ENCODE data around the gene KRTDAP. TPM values are rescaled to one million over a fixed set of nuclear protein-coding genes. Genes with fewer than 3 reads are reported as not detected.

The KRTDAP gene
- total RNA-seq, 1 experiment from 2014 or later = 1.7 TPM

DNA sequence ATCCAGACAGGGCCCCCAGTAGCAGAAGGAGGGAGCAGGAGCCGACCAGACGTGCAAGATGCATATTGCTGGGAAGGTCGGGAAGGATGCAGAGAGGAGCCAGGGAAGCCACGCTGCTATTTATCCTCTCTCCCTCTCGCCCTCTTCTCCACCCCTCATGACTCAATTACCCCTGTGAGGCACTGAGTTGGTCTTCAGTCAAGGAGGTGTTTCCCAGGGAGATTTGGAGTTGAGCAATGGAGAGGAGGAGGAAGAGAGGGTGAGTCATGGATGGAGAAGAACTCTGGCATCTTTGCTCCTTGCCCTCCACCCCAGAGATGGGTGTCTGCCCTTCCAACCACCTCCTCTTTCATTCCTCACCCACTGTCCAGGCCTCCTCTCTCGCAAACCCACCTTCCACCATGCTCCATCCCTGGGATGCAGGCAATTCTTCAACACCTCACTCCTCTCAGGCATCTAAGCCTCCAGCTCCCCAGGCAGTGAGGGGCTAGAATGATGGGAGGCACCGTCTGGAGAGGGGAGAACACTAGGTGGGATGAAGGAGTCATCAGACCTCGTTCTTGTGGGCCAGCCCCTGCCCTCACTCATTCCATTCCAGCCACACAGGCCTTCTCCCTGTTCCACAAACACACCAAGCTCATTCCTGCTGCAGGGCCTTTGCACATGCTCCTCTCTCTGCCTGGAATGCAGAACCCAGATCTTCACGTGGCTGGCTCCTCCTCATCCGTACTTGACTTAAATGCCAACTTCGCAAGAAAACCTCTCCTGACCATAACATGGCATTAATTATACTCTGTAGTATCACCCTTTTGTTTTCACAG, 38.2 kb upstream of the KRTDAP start, which contains the start of gene SBSN:
TSS of gene SBSN (minus strand) at position 94 of the 821 bp plus-strand sequence. CDS start at position 64, 30 bp downstream.
- no peak for TF ChIP-seq EMX1 (CRISPR knock-in tag; IDR thresholded peaks at IDR 0.05)
- no peak for TF ChIP-seq OVOL2 (CRISPR knock-in tag; IDR thresholded peaks at IDR 0.05; ENCODE audit: borderline replicate concordance)
- no peak for TF ChIP-seq SOX15 (CRISPR knock-in tag; IDR thresholded peaks at IDR 0.05)
- TF ChIP-seq, protein P1, sequence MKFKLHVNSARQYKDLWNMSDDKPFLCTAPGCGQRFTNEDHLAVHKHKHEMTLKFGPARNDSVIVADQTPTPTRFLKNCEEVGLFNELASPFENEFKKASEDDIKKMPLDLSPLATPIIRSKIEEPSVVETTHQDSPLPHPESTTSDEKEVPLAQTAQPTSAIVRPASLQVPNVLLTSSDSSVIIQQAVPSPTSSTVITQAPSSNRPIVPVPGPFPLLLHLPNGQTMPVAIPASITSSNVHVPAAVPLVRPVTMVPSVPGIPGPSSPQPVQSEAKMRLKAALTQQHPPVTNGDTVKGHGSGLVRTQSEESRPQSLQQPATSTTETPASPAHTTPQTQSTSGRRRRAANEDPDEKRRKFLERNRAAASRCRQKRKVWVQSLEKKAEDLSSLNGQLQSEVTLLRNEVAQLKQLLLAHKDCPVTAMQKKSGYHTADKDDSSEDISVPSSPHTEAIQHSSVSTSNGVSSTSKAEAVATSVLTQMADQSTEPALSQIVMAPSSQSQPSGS (CRISPR knock-in tag; IDR thresholded peaks at IDR 0.05; ENCODE audit: borderline replicate concordance, low read depth) = no peak
- no peak for TF ChIP-seq FOXK1 (CRISPR knock-in tag; IDR thresholded peaks at IDR 0.05)
- no peak for TF ChIP-seq NR3C1 (CRISPR knock-in tag; conservative IDR thresholded peaks at IDR 0.05; ENCODE audit: low read depth)
- TF ChIP-seq ATF1 (CRISPR knock-in tag; IDR thresholded peaks at IDR 0.05) = no peak
- TF ChIP-seq, protein P2, sequence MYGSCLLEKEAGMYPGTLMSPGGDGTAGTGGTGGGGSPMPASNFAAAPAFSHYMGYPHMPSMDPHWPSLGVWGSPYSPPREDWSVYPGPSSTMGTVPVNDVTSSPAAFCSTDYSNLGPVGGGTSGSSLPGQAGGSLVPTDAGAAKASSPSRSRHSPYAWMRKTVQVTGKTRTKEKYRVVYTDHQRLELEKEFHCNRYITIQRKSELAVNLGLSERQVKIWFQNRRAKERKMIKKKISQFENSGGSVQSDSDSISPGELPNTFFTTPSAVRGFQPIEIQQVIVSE (CRISPR knock-in tag; IDR thresholded peaks at IDR 0.05; ENCODE audit: borderline replicate concordance) = no peak
- TF ChIP-seq, protein P3, sequence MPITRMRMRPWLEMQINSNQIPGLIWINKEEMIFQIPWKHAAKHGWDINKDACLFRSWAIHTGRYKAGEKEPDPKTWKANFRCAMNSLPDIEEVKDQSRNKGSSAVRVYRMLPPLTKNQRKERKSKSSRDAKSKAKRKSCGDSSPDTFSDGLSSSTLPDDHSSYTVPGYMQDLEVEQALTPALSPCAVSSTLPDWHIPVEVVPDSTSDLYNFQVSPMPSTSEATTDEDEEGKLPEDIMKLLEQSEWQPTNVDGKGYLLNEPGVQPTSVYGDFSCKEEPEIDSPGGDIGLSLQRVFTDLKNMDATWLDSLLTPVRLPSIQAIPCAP (CRISPR knock-in tag; IDR thresholded peaks at IDR 0.05) = no peak
- no peak for TF ChIP-seq ZNF121 (CRISPR knock-in tag; IDR thresholded peaks at IDR 0.05)
- TF ChIP-seq, protein P4, sequence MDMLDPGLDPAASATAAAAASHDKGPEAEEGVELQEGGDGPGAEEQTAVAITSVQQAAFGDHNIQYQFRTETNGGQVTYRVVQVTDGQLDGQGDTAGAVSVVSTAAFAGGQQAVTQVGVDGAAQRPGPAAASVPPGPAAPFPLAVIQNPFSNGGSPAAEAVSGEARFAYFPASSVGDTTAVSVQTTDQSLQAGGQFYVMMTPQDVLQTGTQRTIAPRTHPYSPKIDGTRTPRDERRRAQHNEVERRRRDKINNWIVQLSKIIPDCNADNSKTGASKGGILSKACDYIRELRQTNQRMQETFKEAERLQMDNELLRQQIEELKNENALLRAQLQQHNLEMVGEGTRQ (CRISPR knock-in tag; IDR thresholded peaks at IDR 0.05) = no peak
- TF ChIP-seq, protein P5, sequence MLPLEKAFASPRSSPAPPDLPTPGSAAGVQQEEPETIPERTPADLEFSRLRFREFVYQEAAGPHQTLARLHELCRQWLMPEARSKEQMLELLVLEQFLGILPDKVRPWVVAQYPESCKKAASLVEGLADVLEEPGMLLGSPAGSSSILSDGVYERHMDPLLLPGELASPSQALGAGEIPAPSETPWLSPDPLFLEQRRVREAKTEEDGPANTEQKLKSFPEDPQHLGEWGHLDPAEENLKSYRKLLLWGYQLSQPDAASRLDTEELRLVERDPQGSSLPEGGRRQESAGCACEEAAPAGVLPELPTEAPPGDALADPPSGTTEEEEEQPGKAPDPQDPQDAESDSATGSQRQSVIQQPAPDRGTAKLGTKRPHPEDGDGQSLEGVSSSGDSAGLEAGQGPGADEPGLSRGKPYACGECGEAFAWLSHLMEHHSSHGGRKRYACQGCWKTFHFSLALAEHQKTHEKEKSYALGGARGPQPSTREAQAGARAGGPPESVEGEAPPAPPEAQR (CRISPR knock-in tag; IDR thresholded peaks at IDR 0.05) = no peak
- no peak for TF ChIP-seq ZNF232 (CRISPR knock-in tag; IDR thresholded peaks at IDR 0.05)
- TF ChIP-seq TCF7 (CRISPR knock-in tag; IDR thresholded peaks at IDR 0.05; ENCODE audit: low read depth) = no peak
- TF ChIP-seq SP1 (CRISPR knock-in tag; conservative IDR thresholded peaks at IDR 0.05) = no peak
- Mint-ChIP-seq H3K27me3 (ENCODE audit: low read depth) (peaks cover 36% of the 10 kb centered on the region), H3K4me3 (no peak within 1 kb of the TSS), H3K27ac (no peak within 1 kb of the TSS), H3K36me3 (no peaks in the 10 kb centered on the region), H3K4me1 (peaks cover 20% of the 10 kb centered on the region), H3K9me3 (0 out of 2 replicates have a peak, but pooled peaks cover 4% of the 10 kb centered on the region)
- POLR2A ChIA-PET = no interaction called here
- no peak for DNase-seq (ENCODE audit: low spot score)
- ATAC-seq = no peak
- CTCF ChIA-PET = interaction anchor here (0.6 to 1.1 kb wide), 2 partner anchors 18 to 411 kb away, joined by 3 read pairs; no protein-coding TSS in a partner anchor

DNA sequence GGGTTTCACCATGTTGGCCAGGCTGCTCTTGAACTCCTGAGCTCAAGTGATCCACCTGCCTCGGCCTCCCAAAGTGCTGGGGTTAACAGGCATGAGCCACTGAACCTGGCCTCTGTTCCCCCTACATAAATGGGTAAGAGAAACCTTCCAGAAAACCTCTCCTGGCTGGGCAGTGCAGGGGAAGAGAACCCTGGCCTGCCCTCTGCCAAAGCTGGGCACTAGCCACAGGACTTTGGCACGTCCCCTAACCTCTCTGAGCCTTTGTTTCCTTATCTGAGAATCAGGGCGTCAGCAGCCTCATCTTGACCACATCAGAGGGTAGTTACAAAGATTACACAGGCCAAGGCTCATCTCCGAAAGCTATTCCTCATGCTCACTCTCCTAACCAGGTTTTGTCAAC, 35.6 kb upstream of the KRTDAP start:
- no peak overlapping the region for H3K4me3 Mint-ChIP-seq
- H3K27me3 Mint-ChIP-seq (ENCODE audit: low read depth) = peaks cover 16% of the 10 kb centered on the region
- CTCF ChIA-PET = interaction anchor here (0.5 to 3.2 kb wide), 4 partner anchors 12 to 31 kb away, joined by 3 to 17 read pairs (median 5); no protein-coding TSS in a partner anchor
- ATAC-seq (no peak), DNase-seq (ENCODE audit: low spot score) (no peak)
- peaks cover 34% of the 10 kb centered on the region for H3K4me1 Mint-ChIP-seq
- H3K36me3 Mint-ChIP-seq = no peaks in the 10 kb centered on the region
- POLR2A ChIA-PET = interaction anchor here (1.4 kb wide), 1 partner anchor 24 kb away, joined by 3 read pairs; no protein-coding TSS in a partner anchor
- H3K9me3 Mint-ChIP-seq = 0 out of 2 replicates have a peak, but pooled peaks cover 4% of the 10 kb centered on the region
- no peak overlapping the region for H3K27ac Mint-ChIP-seq
- TF ChIP-seq SP1 (CRISPR knock-in tag; conservative IDR thresholded peaks at IDR 0.05) (no peak), ELF4 (CRISPR knock-in tag; IDR thresholded peaks at IDR 0.05; ENCODE audit: low read depth) (no peak), ZBTB21 (CRISPR knock-in tag; IDR thresholded peaks at IDR 0.05; ENCODE audit: borderline replicate concordance) (no peak), ETV6 (CRISPR knock-in tag; IDR thresholded peaks at IDR 0.05) (no peak)
- TF ChIP-seq, protein P6, sequence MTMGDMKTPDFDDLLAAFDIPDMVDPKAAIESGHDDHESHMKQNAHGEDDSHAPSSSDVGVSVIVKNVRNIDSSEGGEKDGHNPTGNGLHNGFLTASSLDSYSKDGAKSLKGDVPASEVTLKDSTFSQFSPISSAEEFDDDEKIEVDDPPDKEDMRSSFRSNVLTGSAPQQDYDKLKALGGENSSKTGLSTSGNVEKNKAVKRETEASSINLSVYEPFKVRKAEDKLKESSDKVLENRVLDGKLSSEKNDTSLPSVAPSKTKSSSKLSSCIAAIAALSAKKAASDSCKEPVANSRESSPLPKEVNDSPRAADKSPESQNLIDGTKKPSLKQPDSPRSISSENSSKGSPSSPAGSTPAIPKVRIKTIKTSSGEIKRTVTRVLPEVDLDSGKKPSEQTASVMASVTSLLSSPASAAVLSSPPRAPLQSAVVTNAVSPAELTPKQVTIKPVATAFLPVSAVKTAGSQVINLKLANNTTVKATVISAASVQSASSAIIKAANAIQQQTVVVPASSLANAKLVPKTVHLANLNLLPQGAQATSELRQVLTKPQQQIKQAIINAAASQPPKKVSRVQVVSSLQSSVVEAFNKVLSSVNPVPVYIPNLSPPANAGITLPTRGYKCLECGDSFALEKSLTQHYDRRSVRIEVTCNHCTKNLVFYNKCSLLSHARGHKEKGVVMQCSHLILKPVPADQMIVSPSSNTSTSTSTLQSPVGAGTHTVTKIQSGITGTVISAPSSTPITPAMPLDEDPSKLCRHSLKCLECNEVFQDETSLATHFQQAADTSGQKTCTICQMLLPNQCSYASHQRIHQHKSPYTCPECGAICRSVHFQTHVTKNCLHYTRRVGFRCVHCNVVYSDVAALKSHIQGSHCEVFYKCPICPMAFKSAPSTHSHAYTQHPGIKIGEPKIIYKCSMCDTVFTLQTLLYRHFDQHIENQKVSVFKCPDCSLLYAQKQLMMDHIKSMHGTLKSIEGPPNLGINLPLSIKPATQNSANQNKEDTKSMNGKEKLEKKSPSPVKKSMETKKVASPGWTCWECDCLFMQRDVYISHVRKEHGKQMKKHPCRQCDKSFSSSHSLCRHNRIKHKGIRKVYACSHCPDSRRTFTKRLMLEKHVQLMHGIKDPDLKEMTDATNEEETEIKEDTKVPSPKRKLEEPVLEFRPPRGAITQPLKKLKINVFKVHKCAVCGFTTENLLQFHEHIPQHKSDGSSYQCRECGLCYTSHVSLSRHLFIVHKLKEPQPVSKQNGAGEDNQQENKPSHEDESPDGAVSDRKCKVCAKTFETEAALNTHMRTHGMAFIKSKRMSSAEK (CRISPR knock-in tag; IDR thresholded peaks at IDR 0.05; ENCODE audit: borderline replicate concordance) = no peak
- TF ChIP-seq, protein P5 (CRISPR knock-in tag; IDR thresholded peaks at IDR 0.05) = no peak
- TF ChIP-seq, protein P7, sequence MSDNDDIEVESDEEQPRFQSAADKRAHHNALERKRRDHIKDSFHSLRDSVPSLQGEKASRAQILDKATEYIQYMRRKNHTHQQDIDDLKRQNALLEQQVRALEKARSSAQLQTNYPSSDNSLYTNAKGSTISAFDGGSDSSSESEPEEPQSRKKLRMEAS (CRISPR knock-in tag; IDR thresholded peaks at IDR 0.05) = no peak
- TF ChIP-seq, protein P8, sequence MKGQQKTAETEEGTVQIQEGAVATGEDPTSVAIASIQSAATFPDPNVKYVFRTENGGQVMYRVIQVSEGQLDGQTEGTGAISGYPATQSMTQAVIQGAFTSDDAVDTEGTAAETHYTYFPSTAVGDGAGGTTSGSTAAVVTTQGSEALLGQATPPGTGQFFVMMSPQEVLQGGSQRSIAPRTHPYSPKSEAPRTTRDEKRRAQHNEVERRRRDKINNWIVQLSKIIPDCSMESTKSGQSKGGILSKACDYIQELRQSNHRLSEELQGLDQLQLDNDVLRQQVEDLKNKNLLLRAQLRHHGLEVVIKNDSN (CRISPR knock-in tag; IDR thresholded peaks at IDR 0.05) = no peak
